GM18867 (cell line): ENCODE results near the gene LCP2.
"Not testable (repeated sequence)": the region's sequence is repeated elsewhere in the genome, so short reads cannot be mapped to it uniquely, and the experiment has no call there.

Experiments used
- ATAC-seq: cut with Tn5 transposase; IDR thresholded peaks from one replicate; pipeline ENCODE4 v1.9.1; 2021; ENCODE audit warnings: mild to moderate bottlenecking, moderate library complexity; ENCODE audit not compliant: unreplicated experiment

The LCP2 gene

DNA sequence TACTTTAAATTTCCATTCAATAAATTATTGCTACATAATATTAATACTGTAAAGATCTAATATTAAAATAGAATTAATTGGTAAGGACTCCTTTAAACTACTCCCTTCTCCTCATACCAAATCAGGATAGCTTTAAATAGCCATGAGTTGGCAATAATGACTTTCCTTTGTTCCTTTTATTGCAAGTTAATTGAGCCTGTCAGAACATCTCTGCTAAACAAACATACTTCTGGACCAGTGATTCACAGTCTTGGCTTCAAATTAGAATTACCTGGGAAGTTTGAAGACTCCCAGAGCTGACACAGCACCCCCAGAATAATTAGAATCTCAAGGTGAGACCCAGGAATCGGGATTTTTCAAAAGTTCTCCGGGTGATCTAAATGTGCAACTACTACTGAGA, 46.1 kb downstream of the LCP2 start:
- ATAC-seq, result no peak

DNA sequence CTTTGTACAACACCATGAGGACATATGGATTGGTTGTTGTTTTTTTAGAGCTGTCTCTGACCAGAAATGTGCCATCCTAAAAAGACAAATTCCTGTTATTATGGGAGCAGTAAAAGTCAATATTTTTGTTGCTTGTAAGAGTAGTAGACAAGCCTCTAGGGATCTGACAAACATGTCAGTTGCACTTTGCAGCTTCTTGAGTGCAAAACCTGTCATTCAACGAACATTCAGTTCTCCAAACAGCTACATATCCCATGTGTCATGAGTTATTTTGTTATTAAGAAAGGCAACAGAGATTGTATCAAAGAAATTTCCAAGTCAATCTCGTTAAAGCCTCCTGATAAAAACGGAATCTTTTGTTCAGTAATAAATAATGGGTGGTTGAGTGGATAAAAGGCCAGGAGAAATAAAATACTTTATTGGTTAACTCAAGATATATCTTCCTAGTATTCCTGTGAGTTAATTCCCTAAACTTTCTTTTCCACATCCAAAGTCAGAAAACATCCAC, 46.7 kb downstream of the LCP2 start:
- no peak for ATAC-seq

DNA sequence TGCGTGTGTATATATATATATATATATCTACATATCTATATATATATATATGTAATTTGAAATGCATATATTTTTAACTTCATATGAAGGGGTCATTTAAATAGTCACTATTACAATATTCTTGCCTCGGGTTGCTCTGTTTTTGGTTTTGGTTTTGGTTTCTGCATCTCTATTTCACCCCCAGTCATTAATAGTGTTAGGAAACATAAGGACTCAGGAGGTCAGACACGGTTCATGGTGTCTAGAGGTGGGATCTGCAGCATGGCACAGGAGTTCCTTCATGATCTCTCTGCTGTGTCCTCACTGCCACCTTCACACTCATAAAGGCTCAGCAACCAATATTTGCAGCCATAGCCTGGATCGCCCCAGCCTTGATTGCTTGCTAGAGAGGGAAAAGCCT, 48.2 kb downstream of the LCP2 start:
- no peak for ATAC-seq

DNA sequence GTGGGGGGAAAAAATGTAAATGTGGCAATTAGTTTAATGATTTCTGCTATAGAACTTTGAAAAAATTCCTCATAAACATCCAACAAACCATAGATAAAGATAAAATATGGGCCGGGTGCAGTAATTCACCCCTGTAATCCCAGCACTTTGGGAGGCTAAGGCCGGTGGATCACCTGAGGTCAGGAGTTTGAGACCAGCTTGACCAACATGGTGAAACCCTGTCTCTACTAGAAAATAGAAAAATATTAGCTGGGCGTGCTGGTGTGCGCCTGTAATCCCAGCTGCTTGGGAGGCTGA, 48.7 kb downstream of the LCP2 start:
- ATAC-seq, result not testable (repeated sequence)

DNA sequence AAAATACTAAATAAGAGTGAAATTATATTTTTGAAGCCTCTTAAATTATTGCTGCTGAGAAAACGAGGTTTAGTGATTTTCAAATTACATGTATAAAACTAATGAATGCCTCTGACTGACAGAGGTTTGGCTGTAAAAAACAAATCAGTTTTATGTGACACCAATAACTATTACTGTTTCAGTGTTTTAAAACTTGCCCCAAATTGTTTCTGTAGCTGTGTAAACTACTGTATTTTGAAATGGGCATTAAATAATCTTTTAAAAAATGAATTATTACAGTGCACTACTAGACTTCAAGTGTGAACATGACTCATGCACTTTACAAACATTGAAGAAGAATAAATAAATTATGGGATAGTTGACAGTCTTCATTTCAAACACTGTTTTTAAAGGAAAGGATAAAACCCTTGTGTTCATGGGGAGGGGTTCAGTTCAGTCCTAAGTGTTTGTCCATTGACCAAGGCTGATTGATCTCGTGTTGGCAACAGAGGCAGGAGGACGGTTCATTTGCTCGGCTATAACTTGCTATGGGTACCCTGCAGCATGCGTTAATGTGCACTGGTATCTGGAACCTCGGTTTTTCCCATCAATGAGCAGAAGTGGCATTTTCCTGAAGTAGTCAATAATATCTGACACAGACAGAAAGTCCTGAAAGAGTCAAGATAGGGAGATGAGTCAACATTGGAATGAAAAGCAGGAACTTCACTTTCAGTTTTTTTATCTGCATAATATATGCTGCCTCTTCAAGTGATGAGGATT, 49.2 kb downstream of the LCP2 start:
- ATAC-seq, result no peak

DNA sequence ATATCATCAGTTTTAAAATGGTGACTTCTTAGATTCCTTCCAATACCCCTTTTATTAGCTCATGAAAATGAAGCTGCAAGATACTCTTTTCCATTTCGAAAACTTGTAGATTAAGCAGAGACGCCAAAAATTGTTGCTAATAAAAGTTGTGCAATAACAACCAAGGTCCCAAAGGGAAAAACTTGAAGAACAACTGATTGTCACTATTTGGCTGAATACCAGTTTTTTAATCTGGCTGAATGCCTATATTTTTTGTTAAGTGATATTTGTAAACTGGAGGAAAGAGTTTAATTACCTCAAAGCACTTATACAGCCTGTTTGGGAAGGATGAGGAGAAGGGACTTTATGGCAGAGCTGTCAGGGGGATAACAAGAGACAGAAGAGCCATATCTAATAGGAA, 50.2 kb downstream of the LCP2 start:
- ATAC-seq, result no peak

DNA sequence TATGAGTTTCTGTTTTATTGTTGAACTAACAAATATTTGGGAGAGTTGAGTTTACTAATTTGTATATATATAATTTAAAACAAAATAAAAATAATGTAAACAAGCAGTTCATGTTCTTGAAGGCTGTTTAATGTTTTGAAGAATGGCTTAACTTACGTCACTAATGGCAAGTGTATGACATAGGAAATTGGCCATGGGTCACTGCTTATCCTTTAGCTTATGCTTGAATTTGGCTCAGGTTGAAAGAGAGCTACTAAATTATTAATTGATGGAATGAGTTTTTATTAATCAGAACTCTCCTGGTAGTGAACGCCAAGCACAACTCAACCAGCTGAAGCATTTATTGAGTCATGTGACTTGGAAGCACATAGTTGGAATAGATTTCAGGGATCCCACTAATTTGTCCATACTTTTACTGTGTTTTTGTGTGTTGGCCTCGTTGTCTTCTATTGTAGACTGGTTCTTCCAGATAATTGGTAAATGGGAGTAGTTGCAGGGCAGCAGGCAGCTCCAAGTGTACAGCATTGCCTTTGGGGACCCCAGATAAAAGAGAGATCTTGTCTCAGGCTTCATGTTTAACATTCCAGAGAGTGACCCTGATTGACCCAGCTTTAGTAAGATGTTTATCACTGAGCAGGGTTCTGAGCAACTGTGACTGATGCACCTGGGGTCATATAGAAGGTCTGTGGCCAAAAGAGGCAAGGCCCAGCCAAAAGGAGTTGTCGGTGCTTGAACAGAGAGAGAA, 51.3 kb downstream of the LCP2 start:
- ATAC-seq, result no peak

DNA sequence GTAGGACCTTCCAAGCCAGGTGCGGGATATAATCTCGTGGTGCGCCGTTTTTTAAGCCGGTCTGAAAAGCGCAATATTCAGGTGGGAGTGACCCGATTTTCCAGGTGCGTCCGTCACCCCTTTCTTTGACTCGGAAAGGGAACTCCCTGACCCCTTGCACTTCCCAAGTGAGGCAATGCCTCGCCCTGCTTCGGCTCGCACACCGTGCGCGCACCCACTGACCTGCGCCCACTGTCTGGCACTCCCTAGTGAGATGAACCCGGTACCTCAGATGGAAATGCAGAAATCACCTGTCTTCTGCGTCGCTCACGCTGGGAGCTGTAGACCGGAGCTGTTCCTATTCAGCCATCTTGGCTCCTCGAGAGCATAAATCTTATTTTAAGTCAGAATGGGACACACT, 52.1 kb downstream of the LCP2 start:
- not testable (repeated sequence) for ATAC-seq

DNA sequence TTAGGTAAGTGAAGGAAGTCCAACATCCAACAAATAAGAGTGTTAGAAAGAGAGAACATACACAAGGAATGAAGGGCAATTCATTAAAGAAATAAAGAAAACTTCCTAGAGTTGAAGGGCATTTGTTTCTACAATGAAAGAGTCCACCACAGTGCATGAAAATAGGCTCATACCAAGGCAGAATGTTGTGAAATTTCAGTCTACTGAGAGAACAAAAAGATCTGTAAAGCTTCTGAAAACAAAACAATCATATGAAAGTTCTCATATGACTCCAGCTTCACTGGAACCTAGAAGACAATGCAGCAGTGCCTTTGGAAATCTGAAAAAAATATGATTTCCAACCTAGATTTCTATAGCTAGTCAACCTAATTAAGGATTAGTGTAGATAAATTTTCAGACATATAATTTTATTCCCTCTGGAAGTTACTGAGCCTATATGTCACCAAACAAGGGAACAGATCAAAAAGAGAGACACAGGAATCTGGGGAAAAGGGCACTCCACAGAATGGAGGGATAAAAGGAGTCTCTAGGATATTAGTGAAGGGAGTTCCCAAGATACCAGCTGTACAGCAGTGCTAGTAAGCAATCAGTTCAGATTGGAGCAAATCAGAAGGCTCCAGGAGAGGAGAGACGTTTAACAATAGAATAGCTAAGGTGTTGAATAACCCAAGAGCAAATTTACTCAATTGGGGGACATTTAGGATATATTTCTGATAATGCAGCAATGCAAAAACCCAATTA, 59.0 kb downstream of the LCP2 start:
- no peak for ATAC-seq

DNA sequence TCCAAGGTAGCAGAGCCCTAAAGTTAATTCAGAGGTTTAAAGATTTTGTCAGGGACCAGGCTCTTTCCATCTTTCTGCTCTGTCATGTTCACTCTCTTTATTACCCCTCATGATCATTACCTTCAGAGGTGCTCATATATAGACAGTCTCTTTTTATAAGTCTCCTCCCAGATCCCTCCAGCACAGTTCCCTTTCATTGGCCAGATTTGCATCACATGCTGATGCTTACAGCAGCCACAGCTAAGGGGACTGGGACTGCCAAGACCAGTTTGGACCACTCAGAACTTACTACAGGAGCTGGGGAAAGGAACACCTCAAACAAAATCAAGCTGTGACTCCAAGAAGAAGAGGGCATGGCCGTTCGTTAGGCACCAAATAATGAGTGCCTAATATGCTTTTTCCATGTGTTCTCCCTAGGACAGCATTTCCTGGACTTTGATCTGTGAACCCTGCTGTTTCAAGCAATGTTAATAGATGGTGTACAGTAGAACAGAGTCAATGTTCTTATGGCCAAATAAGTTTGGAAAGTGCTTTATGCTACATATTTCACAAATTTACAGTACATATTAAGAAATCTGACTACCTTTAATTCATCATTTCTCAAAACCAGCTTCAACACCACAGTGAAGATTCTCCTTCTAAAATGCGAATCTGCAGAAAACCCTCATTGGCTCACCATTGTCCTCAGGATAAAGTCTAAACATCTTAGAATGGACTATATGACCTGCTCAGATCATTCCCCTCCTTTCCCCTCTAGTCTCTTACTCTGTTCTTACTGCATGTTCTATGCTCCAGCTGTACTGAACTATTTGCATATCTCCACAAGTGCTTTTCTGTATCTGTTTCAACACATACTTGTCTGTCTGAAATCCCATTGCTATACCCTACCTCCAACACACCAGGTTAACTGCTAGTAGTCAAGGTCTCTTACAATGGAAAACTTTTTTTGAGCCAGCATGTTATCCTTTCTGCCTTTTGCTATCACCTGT, 61.4 kb downstream of the LCP2 start:
- ATAC-seq, result peak; percentile 74

DNA sequence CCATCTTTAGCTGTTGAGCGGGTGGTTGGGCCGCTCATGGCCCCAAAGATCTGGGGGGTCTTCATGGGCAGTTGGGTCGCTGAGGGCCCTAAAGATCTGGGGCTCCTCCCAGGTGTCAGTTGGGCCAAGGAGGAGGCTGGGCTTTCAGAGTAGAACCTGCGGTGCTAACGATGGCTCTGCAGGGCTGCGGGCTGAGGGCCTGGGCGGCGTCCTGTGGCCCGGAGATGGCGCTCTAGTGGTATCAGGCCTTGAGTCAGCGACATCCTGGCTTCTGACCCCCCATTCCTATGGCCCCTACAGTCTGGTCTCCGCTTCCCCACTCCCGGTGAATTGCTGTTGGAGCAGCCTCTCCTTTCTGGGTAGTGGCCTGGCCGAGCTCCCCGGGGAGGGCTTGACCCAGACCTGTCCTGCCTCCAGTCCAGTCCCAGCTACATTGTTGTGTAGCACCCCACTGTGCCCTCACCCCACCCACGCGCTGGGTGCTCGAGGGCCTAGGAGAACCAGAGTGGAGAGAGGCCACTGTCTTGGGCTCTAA, 64.2 kb downstream of the LCP2 start:
- no peak for ATAC-seq

DNA sequence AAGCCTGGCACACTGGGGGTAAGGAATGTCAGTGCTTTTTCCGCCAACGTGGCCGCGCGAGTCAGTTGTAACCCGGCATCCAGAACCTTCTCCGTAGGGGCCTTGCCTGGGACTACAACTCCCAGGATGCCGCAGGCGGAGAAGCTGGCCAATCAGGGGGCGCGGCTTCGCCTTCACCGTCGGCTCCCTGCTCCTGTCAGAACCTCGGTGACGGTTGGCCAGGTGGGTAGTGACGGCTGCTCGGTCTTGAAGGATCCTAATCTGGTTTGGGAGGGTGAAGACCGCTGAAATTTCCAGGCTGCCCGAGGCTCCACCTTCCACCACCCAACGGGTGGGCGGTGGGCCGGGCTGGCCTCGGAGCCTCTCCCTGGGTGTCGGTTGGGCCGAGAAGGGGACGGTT, 64.8 kb downstream of the LCP2 start, which contains the start of gene C5orf58:
TSS of gene C5orf58 (plus strand) at position 200 of the 400 bp plus-strand sequence. CDS start 1,992 bp downstream, outside the sequence.
- ATAC-seq, result no peak

DNA sequence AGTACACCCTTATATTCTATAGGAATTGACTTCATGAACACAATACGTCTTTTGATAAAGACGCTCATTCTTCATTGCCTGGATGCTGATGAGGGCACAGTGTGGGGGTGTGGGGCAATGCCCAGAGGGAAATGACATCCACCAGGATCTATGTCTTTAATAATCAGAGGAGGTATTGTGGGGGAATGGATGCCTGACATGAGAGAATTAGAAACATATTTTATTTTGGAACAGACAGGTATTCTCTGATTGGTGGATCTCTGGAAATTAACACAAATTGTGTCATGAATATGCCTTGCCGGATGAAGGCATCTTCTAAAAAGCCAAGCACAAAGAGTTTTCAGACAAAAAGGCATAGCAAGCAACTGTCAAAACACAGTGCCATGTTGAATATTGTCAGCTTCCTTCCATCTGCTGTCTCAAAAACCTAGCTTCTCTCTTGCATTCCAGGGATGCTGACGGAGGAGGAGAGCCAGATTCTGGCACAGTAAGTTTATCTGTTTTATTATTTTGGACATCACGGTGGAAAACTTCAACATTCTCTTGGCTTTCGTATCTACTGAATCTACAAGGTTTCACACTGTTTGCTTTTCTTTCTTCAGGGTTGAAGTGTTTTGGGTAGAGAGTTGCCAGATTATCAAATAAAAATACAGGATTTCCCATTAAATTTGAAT, 68.7 kb downstream of the LCP2 start:
- no peak for ATAC-seq

DNA sequence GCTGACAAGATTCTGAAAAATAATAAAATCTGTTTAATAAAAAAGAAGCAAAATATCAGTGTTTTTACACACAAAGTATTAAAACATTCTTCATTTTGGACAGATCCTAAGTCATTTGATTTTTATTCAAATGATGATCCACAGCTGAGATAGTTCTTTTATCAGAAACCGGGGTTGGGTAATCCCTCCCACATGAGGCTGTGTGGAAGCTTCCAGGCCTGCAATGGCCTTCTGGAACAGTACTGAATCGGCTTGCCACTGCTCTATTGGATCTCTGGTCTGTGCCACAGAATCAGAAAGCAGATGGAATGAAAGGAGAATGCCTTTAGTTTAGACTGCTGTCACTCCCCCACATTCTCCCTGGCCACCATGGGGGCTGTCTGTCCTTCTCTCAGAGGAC, 70.9 kb downstream of the LCP2 start:
- no peak for ATAC-seq

DNA sequence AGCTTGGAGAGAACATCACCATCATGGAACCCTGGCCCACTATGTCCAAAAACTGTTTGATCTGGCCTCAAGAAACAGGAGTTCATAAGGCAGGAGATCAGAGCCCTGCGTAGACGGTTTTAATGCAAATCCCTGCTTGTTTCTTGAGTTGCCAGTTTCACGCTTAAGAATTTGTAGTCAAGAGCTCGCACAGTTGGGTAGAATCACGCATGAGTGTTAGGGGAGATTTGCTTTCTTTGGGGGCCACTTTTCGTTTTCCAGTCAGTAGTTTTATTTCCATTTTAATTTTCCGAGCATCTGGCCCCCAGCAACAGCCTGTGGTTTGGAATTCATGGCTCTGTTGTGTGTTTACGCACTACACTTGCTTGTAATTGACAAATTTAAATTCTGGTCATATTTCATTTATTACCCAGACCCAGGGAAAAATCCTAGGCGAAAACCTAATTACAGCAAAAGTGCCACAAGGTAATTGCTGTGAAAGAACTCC, 71.4 kb downstream of the LCP2 start:
- no peak for ATAC-seq

DNA sequence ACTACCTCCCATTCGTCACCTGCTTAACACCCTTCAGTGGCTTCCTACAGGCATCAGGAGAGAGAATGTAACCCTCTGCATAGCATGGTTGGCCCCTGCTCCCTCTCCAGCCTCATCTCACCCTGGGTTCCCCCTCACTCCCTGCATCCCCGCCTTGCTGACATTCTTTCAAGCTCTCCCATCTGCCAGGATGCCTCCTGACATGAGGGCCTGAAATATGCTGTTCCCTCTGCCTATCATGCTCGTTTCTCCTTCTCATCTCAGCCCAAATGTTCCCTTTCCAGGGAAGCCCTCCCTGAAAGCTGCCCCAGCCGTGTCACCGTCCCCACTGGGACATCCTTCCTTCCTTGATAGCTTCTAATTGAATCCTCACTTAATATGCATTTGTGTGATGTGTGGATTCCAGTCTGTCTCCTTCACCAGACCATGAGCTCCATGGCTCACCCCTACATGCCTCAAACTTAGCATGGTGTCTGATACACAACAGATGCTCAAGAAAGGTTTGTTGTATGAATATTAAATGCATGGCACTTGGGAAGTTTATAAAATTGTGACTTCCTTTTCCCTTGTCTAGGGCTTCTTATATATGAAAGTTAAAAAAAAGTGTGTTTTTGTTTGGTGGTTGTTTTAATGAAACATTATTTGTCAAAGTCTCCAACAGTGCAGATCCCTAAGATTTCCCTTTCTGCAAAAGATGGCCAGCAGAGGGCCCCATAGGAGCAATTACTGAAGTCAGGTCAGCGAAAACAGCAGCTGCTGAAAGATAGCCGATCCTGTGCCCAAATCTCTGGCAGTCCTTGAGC, 72.0 kb downstream of the LCP2 start:
- peak; percentile 61 for ATAC-seq

DNA sequence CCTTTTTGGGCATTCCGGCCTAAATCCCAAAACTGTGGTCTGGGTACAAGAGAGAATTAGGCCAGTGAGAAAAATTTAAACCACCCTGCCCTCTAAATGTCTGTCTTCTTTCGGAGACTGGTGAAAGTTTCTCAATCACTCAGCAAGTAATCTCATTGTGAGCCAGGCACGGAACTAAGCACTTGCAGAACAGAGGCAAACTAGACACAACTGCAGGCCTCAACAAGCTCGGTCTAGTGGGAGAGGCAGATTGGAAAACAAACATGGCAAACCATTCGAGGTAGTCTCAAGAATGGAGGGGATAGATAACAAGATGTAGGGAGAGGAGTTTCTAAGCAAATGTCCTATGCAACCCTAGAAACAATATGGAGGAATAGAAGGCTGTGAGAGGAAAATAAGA, 73.7 kb downstream of the LCP2 start:
- ATAC-seq, result no peak

DNA sequence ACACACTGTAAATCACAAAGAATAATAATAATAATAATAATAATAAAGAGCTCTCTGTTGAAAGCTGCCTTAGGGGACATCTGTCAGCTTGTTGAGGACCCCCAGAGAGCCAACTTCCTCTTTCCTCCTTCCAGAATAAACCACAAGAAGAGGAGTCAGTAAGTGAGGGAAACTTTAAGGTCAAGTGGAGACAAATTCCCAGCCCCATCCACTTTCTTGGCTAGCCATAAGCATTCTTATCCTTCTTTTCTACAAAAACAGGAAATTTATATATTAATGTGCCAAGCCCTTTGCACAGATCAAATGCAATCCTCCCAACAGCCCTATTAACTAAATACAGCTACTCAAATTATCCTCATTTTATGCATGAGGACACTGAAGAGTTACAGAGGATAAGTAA, 74.2 kb downstream of the LCP2 start:
- no peak for ATAC-seq

DNA sequence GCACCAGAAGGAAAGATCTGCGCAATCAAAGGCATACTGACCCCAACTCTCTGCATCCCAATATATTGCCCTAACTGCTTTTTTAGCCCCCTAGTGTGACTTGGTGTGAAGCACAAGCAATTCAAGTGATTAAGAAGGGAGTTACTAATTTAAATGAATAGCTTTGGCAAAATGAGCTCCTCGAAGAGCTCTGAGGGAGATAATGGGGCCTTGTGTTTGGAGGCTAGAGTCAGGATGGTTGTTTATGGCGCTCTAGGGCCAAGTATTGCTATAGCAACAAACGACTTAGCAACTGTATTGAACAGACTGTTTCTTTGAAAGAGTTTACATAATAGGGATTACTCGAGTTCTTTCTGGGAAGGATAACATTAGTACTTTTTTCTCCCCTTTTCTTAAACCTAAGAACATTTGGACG, 76.2 kb downstream of the LCP2 start:
- ATAC-seq, result no peak
